Panc1 (cell line): ENCODE measurements around the gene IGSF21. TPM values are rescaled to one million over a fixed set of nuclear protein-coding genes. Genes with fewer than 3 reads are reported as not detected.

Experiments
- ATAC-seq: fragments of 200-7000 bp; cut with Tn5 transposase; 2 replicates; pipeline ENCODE4 v1.9.1; 2020; ENCODE audit warnings: mild to moderate bottlenecking, moderate library complexity
- BruUV-seq: library from RNA; stranded (reverse); fragments of 400-500 nt; replicated peaks from 2 replicates; lab custom pipeline; 2021; lab: Mats Ljungman, UMichigan
- CTCF ChIA-PET: fragments of 300-600 bp; sonication (Branson Sonifier 250); formaldehyde crosslinking; loops from one replicate; lab custom pipeline; 2022; ENCODE audit warnings: antibody characterized with exemption; lab: Charles Lee
- POLR2A ChIA-PET: fragments of 300-600 bp; sonication (Branson Sonifier 250); formaldehyde crosslinking; loops from one replicate; lab custom pipeline; 2022; ENCODE audit warnings: antibody characterized with exemption; lab: Charles Lee
- DNase-seq: peaks from one replicate; pipeline ENCODE4 v3.0.0-alpha.2; 2010; ENCODE audit warnings: low read depth, low spot score
- H3K27ac ChIP-seq: 2 replicates; pipeline ENCODE4 v1.5.1; 2011; ENCODE audit warnings: mild to moderate bottlenecking, low read length, inconsistent platforms
- H3K27me3 ChIP-seq: fragments of 200-500 bp; sonication (Bioruptor generic); 2 replicates; pipeline ENCODE4 v1.6.0; 2014; ENCODE audit warnings: low read length, inconsistent platforms; ENCODE audit not compliant: control insufficient read depth, insufficient read depth
- H3K36me3 ChIP-seq: fragments of 200-500 bp; sonication (Bioruptor generic); 2 replicates; pipeline ENCODE4 v1.5.1; 2014; ENCODE audit warnings: inconsistent platforms, mild to moderate bottlenecking, low read length, moderate library complexity; ENCODE audit not compliant: control insufficient read depth, insufficient read depth
- H3K4me1 ChIP-seq: 2 replicates; pipeline ENCODE4 v1.5.1; 2011; ENCODE audit warnings: inconsistent platforms, mild to moderate bottlenecking, low read length, moderate library complexity; ENCODE audit not compliant: control insufficient read depth, insufficient read depth
- H3K4me3 ChIP-seq, 2 experiments: 2 replicates each; pipeline ENCODE4 v1.5.1; 2011 to 2012; ENCODE audit warnings: low read depth in 2 of 2, low read length in 2 of 2, mild to moderate bottlenecking in 2 of 2, inconsistent platforms in 1 of 2, moderate library complexity in 1 of 2
- H3K9me3 ChIP-seq: fragments of 200-500 bp; sonication (Bioruptor generic); 2 replicates; pipeline ENCODE4 v1.5.1; 2014; ENCODE audit warnings: low read depth, mild to moderate bottlenecking, inconsistent platforms, low read length, moderate library complexity; ENCODE audit not compliant: control insufficient read depth, insufficient read depth
- CTCF ChIP-seq: fragments of 450-650 bp; IDR thresholded peaks from 2 replicates; pipeline ENCODE4 v1.5.1; 2017; ENCODE audit warnings: mild to moderate bottlenecking
- POLR2AphosphoS5 ChIP-seq: IDR thresholded peaks from 2 replicates; pipeline ENCODE4 v1.6.1; 2012; ENCODE audit warnings: mild to moderate bottlenecking, low read depth, low read length, moderate library complexity
- REST ChIP-seq, 2 experiments: IDR thresholded peaks; 2 replicates each; pipeline ENCODE4 v1.6.1; 2011 to 2012; ENCODE audit warnings: low read depth in 2 of 2, control low read depth in 1 of 2, low read length in 1 of 2, mild to moderate bottlenecking in 1 of 2, moderate library complexity in 1 of 2; ENCODE audit not compliant: insufficient read depth in 1 of 2
- SIN3A ChIP-seq: IDR thresholded peaks from 2 replicates; pipeline ENCODE4 v1.6.1; 2012; ENCODE audit warnings: low read depth, mild to moderate bottlenecking, low read length, moderate library complexity, borderline replicate concordance; ENCODE audit not compliant: insufficient read depth
- TCF7L2 ChIP-seq: IDR thresholded peaks from 2 replicates; pipeline ENCODE4 v1.6.1; 2011; ENCODE audit warnings: mild to moderate bottlenecking, low read depth, low read length, inconsistent platforms
- in situ Hi-C: cut with HindIII; loops from 2 replicates; pipeline ENCODE4 v1.10.0; 2016; ENCODE audit warnings: low sequenced_read_pairs, low pct_unique_long_range_greater_than_20kb
- intact Hi-C: fragments of 100-400 bp; cut with micrococcal nuclease; formaldehyde crosslinking; loops from one replicate; pipeline ENCODE4 v1.10.0; 2022; ENCODE audit not compliant: unreplicated experiment
- total RNA-seq: library from RNA; stranded (reverse); gene quantifications from one replicate; pipeline ENCODE4 v1.2.1, GENCODE V29; 2021; ENCODE audit not compliant: unreplicated experiment

Gene IGSF21
- total RNA-seq, 1 experiment from 2014 or later = not detected

- CTCF ChIA-PET = interaction anchor here (0.6 kb wide), 1 partner anchor 582 kb away, joined by 4 read pairs; no protein-coding TSS in a partner anchor
These were observed 93.3 kb downstream of the IGSF21 start for GRCh38 chr1:18200918-18201317.

GRCh38 chr1:18201997-18202719 is 94.6 kb downstream of the IGSF21 start:
- CTCF ChIA-PET = no interaction called here
- intact Hi-C loops = no loop called here

More at GRCh38 chr1:18200918-18201317, 93.3 kb downstream of the IGSF21 start:
- intact Hi-C loops (no loop called here), in situ Hi-C loops (no loop called here)
- Histone ChIP-seq H3K27ac (no peak overlapping the region), H3K9me3 (no peaks in the 10 kb centered on the region), H3K27me3 (peaks cover 37% of the 10 kb centered on the region), H3K4me1 (no peaks in the 10 kb centered on the region), H3K4me3 (no peak overlapping the region), H3K36me3 (no peaks in the 10 kb centered on the region)
- TF ChIP-seq POLR2AphosphoS5 (no peak), CTCF (no peak), REST (IDR thresholded peaks at IDR 0.05; ENCODE audit: insufficient read depth in 1 of 2, low read depth in 2 of 2, low read length in 1 of 2) (no peak), SIN3A (no peak), TCF7L2 (no peak)
- DNase-seq = no peak
- ATAC-seq = no peak
- POLR2A ChIA-PET = interaction anchor here (0.6 kb wide), 1 partner anchor 181 kb away, joined by 6 read pairs; no protein-coding TSS in a partner anchor
- BruUV-seq = no TSS peak

More at GRCh38 chr1:18201997-18202719, 94.6 kb downstream of the IGSF21 start:
- TF ChIP-seq CTCF (no peak), POLR2AphosphoS5 (no peak), REST (IDR thresholded peaks at IDR 0.05; ENCODE audit: insufficient read depth in 1 of 2, low read depth in 2 of 2, low read length in 1 of 2) (no peak), TCF7L2 (no peak), SIN3A (no peak)
- ATAC-seq = no peak
- no peaks in the 10 kb centered on the region for H3K9me3 ChIP-seq
- in situ Hi-C loops = no loop called here
- peaks cover 30% of the 10 kb centered on the region for H3K27me3 ChIP-seq
- no peak for DNase-seq
- BruUV-seq = no TSS peak
- H3K4me3 ChIP-seq = no peak overlapping the region
- POLR2A ChIA-PET = interaction anchor here (0.7 kb wide), 1 partner anchor 343 kb away, joined by 3 read pairs; no protein-coding TSS in a partner anchor
- no peaks in the 10 kb centered on the region for H3K4me1 ChIP-seq
- no peak overlapping the region for H3K27ac ChIP-seq
- H3K36me3 ChIP-seq = no peaks in the 10 kb centered on the region
